ENCODE results near the gene HOXC4. TPM values are rescaled to one million over a fixed set of nuclear protein-coding genes. Genes with fewer than 3 reads are reported as not detected.

Gene HOXC4
- total and polyA plus RNA-seq, 4 donors = 0.02 TPM; not detected in 3

DNA sequence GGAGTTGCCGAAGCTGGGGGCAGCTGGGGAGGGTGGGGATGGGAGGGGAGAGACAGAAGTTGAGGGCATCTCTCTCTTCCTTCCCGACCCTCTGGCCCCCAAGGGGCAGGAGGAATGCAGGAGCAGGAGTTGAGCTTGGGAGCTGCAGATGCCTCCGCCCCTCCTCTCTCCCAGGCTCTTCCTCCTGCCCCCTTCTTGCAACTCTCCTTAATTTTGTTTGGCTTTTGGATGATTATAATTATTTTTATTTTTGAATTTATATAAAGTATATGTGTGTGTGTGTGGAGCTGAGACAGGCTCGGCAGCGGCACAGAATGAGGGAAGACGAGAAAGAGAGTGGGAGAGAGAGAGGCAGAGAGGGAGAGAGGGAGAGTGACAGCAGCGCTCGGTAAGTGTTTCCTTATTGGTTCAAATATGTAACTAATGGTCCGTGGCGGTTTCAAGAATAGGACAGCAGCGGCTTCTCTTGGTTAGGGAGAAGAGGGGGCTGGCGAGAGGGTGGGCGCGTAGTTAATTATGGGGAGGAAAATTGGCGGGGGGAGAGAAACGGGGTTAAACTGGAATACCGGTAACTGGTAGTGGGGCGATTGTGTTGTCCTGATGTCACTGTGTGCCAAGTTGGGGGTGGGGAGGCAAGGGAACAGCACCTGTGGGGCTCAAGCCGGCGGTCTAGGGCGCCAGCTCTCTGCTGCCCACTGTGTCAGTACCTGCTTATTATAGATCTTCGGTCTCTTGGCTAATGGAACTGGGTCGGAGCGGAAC lies 36.4 kb upstream of the HOXC4 start:
- peak overlapping the region in 2 of 3 donors; percentile 39 to 54 for H3K4me3 ChIP-seq (ENCODE audit: low read depth in 1 of 3, low read length in 3 of 3)

DNA sequence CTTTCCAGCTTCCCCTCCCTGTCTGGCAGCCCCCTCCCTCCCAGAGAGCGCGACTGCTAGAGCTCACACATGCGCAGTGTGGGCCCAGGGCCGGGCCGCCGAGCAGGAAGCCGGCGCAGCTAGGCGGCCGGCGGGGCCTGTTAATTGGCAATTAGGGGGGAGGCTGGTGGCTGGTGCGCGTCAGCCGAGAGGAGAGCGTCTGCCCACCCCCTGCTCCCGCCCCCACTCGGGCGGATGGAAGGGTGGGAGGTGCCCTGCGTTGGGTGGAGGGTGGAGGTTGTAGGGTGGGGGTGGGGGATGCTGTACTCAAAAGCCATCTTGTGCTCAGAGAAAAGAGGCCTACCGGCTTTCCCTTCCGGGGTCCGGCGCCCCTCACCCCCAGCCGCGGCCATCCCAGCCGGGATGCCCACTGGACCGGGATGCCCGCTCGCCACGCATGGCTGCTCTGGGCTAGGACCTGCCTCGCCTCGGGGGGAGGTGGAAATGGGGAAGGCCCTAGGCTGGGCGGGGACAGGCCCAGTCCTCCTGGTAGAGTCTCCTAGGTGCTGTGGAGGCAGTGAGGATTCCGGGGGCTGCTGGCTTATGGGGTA lies 35.7 kb upstream of the HOXC4 start:
- Histone ChIP-seq H3K4me1 (ENCODE audit: control insufficient read depth in 4 of 4, insufficient read depth in 4 of 4, low read length in 3 of 4) (peaks cover 3 to 16% (median 11%) of the 10 kb centered on the region in 4 donors), H3K27ac (ENCODE audit: low read depth in 1 of 2, low read length in 2 of 2) (no peak overlapping the region), H3K9me3 (ENCODE audit: control insufficient read depth in 4 of 4, low read length in 3 of 4) (peaks cover 0 to 5% (median 0%) of the 10 kb centered on the region in 4 donors), H3K27me3 (ENCODE audit: control insufficient read depth in 4 of 4, insufficient read depth in 4 of 4, low read length in 3 of 4) (peaks cover 6 to 55% (median 17%) of the 10 kb centered on the region in 4 donors), H3K9ac (ENCODE audit: low read depth in 1 of 2, low read length in 2 of 2) (no peak overlapping the region), H3K4me3 (ENCODE audit: low read depth in 1 of 3, low read length in 3 of 3) (peak overlapping the region in 2 of 3 donors; percentile 39 to 54), H3K36me3 (ENCODE audit: control insufficient read depth in 4 of 4, insufficient read depth in 3 of 4, low read depth in 1 of 4, low read length in 3 of 4) (no peaks in the 10 kb centered on the region)
- WGBS = 7% methylated on average over 34 of the region's 34 CpGs
- no peak for DNase-seq (ENCODE audit: low spot score)
- TF ChIP-seq NR2F2 (IDR thresholded peaks at IDR 0.05) = no peak
- TF ChIP-seq HNF4A (conservative IDR thresholded peaks at IDR 0.05) = no peak
- TF ChIP-seq, protein P1, sequence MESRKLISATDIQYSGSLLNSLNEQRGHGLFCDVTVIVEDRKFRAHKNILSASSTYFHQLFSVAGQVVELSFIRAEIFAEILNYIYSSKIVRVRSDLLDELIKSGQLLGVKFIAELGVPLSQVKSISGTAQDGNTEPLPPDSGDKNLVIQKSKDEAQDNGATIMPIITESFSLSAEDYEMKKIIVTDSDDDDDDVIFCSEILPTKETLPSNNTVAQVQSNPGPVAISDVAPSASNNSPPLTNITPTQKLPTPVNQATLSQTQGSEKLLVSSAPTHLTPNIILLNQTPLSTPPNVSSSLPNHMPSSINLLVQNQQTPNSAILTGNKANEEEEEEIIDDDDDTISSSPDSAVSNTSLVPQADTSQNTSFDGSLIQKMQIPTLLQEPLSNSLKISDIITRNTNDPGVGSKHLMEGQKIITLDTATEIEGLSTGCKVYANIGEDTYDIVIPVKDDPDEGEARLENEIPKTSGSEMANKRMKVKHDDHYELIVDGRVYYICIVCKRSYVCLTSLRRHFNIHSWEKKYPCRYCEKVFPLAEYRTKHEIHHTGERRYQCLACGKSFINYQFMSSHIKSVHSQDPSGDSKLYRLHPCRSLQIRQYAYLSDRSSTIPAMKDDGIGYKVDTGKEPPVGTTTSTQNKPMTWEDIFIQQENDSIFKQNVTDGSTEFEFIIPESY (IDR thresholded peaks at IDR 0.05) = no peak
- TF ChIP-seq, protein P2, sequence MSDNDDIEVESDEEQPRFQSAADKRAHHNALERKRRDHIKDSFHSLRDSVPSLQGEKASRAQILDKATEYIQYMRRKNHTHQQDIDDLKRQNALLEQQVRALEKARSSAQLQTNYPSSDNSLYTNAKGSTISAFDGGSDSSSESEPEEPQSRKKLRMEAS (IDR thresholded peaks at IDR 0.05) = no peak
- TF ChIP-seq HNF4G (IDR thresholded peaks at IDR 0.05) = no peak
- TF ChIP-seq JUND (IDR thresholded peaks at IDR 0.05) = no peak
- TF ChIP-seq, protein P3, sequence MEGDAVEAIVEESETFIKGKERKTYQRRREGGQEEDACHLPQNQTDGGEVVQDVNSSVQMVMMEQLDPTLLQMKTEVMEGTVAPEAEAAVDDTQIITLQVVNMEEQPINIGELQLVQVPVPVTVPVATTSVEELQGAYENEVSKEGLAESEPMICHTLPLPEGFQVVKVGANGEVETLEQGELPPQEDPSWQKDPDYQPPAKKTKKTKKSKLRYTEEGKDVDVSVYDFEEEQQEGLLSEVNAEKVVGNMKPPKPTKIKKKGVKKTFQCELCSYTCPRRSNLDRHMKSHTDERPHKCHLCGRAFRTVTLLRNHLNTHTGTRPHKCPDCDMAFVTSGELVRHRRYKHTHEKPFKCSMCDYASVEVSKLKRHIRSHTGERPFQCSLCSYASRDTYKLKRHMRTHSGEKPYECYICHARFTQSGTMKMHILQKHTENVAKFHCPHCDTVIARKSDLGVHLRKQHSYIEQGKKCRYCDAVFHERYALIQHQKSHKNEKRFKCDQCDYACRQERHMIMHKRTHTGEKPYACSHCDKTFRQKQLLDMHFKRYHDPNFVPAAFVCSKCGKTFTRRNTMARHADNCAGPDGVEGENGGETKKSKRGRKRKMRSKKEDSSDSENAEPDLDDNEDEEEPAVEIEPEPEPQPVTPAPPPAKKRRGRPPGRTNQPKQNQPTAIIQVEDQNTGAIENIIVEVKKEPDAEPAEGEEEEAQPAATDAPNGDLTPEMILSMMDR (IDR thresholded peaks at IDR 0.05; ENCODE audit: low read depth, low read length, missing input control) = no peak

More for the DNA sequence above, 36.4 kb upstream of the HOXC4 start:
- Histone ChIP-seq H3K4me1 (ENCODE audit: control insufficient read depth in 4 of 4, insufficient read depth in 4 of 4, low read length in 3 of 4) (peaks cover 3 to 16% (median 11%) of the 10 kb centered on the region in 4 donors), H3K9ac (ENCODE audit: low read depth in 1 of 2, low read length in 2 of 2) (no peak overlapping the region), H3K36me3 (ENCODE audit: control insufficient read depth in 4 of 4, insufficient read depth in 3 of 4, low read depth in 1 of 4, low read length in 3 of 4) (no peaks in the 10 kb centered on the region), H3K27ac (ENCODE audit: low read depth in 1 of 2, low read length in 2 of 2) (no peak overlapping the region), H3K9me3 (ENCODE audit: control insufficient read depth in 4 of 4, low read length in 3 of 4) (peaks cover 0 to 5% (median 0%) of the 10 kb centered on the region in 4 donors), H3K27me3 (ENCODE audit: control insufficient read depth in 4 of 4, insufficient read depth in 4 of 4, low read length in 3 of 4) (peaks cover 6 to 60% (median 20%) of the 10 kb centered on the region in 4 donors)
- 8% methylated on average over 24 of the region's 24 CpGs for WGBS
- DNase-seq (ENCODE audit: low spot score) = no peak
- TF ChIP-seq HNF4A (conservative IDR thresholded peaks at IDR 0.05) = no peak
- TF ChIP-seq NR2F2 (IDR thresholded peaks at IDR 0.05) = no peak
- no peak for TF ChIP-seq GABPA (IDR thresholded peaks at IDR 0.05 in 1 of 2, conservative IDR thresholded peaks at IDR 0.05 in 1 of 2)
- TF ChIP-seq HNF4G (IDR thresholded peaks at IDR 0.05) = no peak
- TF ChIP-seq RXRA (IDR thresholded peaks at IDR 0.05) = no peak

DNA sequence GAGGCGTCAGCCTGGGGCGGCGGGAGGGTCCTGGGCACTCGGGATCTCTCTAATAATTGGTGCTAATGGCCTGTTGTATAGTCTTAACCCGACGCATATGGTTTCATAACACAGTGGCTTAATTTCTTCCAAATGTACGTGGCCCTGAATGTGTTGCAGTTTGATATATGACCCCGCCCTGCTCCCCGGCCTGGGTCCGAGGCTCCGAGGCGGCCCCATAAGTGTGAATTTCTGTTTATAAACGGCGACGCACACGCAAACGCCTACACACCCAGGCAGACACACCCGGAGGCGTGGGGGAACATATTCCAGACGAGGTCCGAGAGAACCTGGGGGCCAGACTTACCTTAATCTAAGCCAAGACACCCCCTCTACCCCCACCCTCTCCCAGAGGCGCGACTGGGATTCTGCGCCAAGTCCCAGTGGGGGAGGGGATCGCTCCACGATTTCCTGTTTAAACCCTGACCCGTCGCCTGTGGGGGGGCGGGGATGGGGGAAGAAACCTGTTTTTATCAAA lies 35.1 kb upstream of the HOXC4 start:
- no peak overlapping the region for H3K9ac ChIP-seq (ENCODE audit: low read depth in 1 of 2, low read length in 2 of 2)
- peaks cover 0 to under 1% (median 0%) of the 10 kb centered on the region in 4 donors for H3K9me3 ChIP-seq (ENCODE audit: control insufficient read depth in 4 of 4, low read length in 3 of 4)
- 15% methylated on average over 29 of the region's 29 CpGs for WGBS
- H3K36me3 ChIP-seq (ENCODE audit: control insufficient read depth in 4 of 4, insufficient read depth in 3 of 4, low read depth in 1 of 4, low read length in 3 of 4) = no peaks in the 10 kb centered on the region
- no peak overlapping the region for H3K27ac ChIP-seq (ENCODE audit: low read depth in 1 of 2, low read length in 2 of 2)
- peaks cover 6 to 55% (median 15%) of the 10 kb centered on the region in 4 donors for H3K27me3 ChIP-seq (ENCODE audit: control insufficient read depth in 4 of 4, insufficient read depth in 4 of 4, low read length in 3 of 4)
- peaks cover 3 to 16% (median 11%) of the 10 kb centered on the region in 4 donors for H3K4me1 ChIP-seq (ENCODE audit: control insufficient read depth in 4 of 4, insufficient read depth in 4 of 4, low read length in 3 of 4)
- no peak for DNase-seq (ENCODE audit: low spot score)
- peak overlapping the region in 1 of 3 donors; percentile 54 for H3K4me3 ChIP-seq (ENCODE audit: low read depth in 1 of 3, low read length in 3 of 3)
- TF ChIP-seq, protein P4, sequence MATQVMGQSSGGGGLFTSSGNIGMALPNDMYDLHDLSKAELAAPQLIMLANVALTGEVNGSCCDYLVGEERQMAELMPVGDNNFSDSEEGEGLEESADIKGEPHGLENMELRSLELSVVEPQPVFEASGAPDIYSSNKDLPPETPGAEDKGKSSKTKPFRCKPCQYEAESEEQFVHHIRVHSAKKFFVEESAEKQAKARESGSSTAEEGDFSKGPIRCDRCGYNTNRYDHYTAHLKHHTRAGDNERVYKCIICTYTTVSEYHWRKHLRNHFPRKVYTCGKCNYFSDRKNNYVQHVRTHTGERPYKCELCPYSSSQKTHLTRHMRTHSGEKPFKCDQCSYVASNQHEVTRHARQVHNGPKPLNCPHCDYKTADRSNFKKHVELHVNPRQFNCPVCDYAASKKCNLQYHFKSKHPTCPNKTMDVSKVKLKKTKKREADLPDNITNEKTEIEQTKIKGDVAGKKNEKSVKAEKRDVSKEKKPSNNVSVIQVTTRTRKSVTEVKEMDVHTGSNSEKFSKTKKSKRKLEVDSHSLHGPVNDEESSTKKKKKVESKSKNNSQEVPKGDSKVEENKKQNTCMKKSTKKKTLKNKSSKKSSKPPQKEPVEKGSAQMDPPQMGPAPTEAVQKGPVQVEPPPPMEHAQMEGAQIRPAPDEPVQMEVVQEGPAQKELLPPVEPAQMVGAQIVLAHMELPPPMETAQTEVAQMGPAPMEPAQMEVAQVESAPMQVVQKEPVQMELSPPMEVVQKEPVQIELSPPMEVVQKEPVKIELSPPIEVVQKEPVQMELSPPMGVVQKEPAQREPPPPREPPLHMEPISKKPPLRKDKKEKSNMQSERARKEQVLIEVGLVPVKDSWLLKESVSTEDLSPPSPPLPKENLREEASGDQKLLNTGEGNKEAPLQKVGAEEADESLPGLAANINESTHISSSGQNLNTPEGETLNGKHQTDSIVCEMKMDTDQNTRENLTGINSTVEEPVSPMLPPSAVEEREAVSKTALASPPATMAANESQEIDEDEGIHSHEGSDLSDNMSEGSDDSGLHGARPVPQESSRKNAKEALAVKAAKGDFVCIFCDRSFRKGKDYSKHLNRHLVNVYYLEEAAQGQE (IDR thresholded peaks at IDR 0.05) = no peak
- TF ChIP-seq, protein P5, sequence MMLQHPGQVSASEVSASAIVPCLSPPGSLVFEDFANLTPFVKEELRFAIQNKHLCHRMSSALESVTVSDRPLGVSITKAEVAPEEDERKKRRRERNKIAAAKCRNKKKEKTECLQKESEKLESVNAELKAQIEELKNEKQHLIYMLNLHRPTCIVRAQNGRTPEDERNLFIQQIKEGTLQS (IDR thresholded peaks at IDR 0.05) = no peak
- TF ChIP-seq SP1 (IDR thresholded peaks at IDR 0.05) (no peak), HNF4G (IDR thresholded peaks at IDR 0.05) (no peak), FOXA2 (IDR thresholded peaks at IDR 0.05) (no peak), GABPA (IDR thresholded peaks at IDR 0.05 in 1 of 2, conservative IDR thresholded peaks at IDR 0.05 in 1 of 2) (no peak), FOXA1 (IDR thresholded peaks at IDR 0.05) (no peak), NR2F2 (IDR thresholded peaks at IDR 0.05) (no peak), RXRA (IDR thresholded peaks at IDR 0.05) (no peak), JUND (IDR thresholded peaks at IDR 0.05) (no peak), HNF4A (conservative IDR thresholded peaks at IDR 0.05) (no peak)
- TF ChIP-seq, protein P2 (IDR thresholded peaks at IDR 0.05) = no peak
